NCI-H2081 (cell line): Measurements from ENCODE around the gene KIF26B.

Experiments used
- DNase-seq, 2 experiments: peaks; one replicate each; lab custom pipeline; 2025; lab: John Stamatoyannopoulos, UW

Gene KIF26B

GRCh38 chr1:245598524-245599305 is 443.9 kb downstream of the KIF26B start:
- DNase-seq = no peak

- DNase-seq = no peak
Observed at GRCh38 chr1:245599371-245600174, 444.8 kb downstream of the KIF26B start.

DNA sequence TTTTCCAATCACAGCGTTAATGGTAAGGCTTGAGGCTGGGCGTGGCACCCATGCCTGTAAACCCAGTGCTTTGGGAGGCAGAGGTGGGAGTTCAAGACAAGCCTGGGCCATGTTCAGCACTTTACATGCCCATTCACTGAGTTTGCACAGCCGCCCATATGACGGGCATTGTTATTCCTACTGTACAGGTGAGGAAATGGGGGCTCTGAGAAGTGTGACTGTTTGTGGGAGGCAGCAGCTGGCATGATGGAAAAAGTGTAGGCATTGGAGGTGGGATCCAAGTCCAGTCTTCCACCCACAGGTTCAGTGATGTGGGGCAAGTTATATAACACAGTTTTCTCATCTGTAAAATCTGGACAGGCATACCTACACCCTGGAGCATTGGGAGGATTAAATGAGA is 445.9 kb downstream of the KIF26B start:
- DNase-seq = no peak

DNA sequence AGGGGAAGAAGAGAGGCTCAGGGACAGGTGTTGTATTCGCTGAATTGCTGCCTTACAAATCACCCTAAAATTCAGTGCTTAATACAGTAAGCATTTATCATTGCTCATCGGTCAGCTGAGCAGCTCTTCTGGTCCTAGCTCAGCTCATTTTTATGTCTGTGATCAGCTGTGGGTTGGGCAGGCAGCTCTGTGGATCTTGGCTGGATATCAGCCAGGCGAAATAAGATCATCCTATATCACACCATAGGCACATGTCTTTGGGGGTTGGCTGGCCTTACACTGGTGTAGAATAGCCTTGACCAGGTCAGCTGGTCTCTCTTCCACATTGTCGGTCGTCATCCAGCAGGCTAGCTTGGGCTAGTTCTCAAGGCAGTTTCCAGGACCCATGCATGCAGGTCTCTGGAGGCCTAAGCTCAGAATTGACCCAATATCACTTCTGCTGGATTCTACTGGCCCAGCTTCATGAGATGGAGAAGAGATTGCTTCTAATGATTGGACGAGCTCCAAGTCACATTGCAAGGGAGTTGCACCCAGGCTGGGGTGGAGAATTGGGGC is 448.6 kb downstream of the KIF26B start:
- no peak for DNase-seq

GRCh38 chr1:245604979-245605378 is 450.2 kb downstream of the KIF26B start:
- no peak for DNase-seq

- no peak for DNase-seq
Observed at GRCh38 chr1:245605480-245606156, 450.8 kb downstream of the KIF26B start.

DNA sequence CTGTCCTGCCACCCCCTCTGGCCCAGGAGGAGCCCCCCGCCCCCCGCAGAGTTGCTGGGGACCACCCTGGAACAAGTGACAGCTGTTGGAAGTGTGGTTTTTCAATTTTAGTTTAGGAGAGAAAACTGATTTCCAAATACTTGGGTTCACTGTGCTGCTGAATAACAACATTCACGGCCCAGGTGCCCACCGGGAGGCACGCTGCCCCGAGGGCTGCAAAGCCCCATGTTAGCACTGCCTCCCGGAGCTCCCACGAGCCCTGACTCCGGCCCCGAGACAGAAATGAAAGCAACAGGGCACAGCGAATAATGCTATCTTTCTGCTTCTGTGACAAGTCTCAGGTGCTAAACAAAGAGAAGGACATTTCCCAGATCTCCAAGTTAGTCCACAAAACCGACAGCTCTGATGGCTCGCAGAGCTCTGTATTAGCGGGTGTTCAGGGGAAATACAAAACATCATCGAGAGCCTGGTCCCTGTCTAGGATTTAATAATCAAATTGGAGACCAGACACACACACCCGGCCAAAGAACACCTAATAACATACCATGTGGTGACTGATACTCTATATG is 451.5 kb downstream of the KIF26B start:
- DNase-seq = no peak

DNA sequence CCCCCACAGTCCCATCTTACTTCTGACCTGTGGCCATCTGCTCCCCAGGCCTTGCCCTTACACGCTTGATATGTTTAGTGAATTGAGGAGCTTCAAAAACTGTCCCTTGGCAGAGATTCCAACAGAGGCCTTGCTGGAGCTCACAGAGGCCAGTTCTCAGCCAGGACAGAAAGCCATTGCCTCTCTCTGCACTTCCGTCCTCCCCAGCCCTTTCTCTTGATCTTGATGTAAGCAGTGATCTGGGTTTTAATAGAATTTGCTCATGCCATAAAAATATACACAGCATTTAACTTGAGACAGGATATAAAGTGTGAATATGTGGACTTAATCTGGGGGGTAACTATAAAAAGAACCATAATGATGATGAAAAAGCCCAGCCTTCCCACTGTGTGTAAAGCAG is 453.5 kb downstream of the KIF26B start:
- DNase-seq = no peak

- peak in 1 of 2 experiments; percentile 5 for DNase-seq
Observed at GRCh38 chr1:245609354-245610150, 454.8 kb downstream of the KIF26B start.

GRCh38 chr1:245611251-245611650 is 456.5 kb downstream of the KIF26B start:
- no peak for DNase-seq

- DNase-seq = no peak
Observed at GRCh38 chr1:245614476-245614875, 459.7 kb downstream of the KIF26B start.

DNA sequence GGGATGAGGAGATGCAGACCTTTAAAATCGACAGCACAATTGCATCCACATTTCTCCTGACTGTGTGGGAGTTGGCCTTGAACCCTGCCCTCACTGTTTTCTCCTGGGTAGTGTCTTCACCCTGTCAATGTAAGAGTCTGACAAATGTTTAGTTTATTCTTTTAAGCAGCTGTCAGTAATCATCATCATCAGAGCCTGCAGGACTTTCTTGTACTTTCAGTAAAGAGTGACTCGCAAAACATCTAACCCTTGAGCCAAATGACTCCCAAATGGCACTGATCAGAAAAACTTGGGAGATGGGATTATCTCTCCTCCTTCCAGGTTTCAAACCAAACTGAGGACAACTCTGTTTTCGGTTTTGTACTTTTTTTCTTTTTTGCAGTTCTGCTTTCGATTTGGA is 460.2 kb downstream of the KIF26B start:
- DNase-seq = no peak

- peak; percentile 72 to 90 for DNase-seq
Observed at GRCh38 chr1:245621589-245621988, 466.8 kb downstream of the KIF26B start.

- no peak for DNase-seq
Observed at GRCh38 chr1:245622332-245623014, 467.7 kb downstream of the KIF26B start.

DNA sequence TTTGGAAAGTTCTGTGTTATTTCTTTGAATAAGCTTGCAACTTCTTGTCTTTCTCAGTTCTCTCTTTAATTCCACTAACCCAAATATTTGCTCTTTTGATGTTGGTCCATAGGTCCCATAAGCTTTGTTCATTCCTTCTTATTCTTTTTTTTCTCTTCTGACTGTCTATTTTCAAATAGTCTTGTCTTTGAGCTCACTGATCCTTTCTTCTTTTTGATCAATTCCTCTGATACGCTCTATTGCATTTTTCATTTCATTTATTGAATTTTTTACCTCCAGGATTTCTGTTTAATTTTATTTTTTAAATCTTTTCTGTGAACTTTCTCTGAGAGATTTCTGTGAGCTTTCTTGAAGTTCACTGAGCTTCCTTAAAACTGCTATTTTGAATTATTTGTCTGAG is 486.6 kb downstream of the KIF26B start:
- DNase-seq = no peak

DNA sequence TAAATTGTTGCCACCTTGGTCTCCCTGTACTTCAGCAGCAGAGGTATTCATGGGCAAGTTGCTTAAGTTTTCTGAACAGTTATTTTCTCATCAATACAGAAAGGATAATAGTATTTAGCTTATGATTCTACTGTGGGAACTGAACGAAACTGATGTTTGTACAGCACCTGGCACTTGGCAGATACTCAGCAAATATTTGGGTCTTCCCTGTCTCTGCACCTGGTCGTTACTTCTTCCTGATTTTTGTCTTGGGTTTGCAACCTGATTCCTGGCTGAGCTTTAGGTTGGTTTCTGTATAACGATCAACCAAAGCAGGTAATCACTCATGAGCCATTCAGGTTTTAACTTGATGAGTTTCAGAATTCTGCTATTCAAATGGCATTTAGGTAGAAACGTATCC is 490.6 kb downstream of the KIF26B start:
- peak in 1 of 2 experiments; percentile 12 for DNase-seq

DNA sequence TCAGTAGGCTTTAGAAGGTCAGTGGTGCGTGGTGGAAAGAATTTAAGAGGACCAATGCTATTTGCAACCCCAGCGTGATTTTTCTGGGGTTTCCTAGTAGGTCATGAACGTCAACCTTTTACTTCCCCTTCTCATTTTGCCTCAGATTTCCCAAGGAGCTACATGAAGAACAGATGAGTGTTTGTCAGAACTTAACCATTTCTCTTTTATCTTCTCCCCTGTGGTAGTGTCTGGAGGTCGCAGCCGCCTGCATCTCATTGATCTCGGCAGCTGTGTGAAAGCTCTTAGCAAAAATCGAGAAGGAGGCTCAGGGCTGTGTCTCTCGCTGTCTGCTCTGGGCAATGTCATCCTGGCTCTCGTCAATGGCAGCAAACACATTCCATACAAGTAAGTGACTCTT is 491.1 kb downstream of the KIF26B start:
- no peak for DNase-seq

DNA sequence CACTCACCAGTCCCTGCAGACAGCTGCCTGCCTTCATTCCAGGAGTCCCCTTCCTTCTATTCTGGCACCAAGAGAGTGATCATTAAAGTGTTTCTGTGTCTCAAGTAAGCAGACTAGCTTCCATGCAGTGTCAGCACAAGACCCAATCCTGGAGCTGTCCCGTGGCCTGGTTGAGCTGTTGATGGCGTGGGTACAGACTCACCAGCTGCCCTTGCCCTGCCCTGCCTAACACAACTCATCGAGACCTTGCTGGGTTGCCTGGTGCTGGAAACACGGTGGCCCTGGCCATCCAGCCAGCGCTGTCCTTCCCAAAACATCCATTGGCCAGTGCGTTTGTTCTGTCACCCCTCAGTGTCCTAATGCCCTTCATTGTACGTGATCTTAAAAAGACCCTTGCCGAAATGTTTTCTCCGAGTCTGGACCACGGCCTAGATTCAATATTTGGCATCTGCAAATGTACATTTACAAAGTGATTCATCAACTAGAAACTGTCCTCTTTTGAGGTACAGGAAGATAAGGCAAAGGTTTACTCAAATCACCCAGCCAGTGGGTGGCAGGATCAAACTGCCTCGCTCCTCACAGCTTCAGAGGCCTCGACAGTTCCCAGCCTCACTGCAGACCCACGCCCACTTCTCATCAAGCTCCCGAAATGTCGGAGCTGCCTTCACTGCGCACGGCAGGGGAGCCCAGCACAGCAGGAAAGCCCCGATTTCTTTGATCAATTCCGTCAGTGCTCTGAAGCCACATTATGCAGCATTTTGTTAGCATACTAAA is 494.2 kb downstream of the KIF26B start:
- no peak for DNase-seq

GRCh38 chr1:245649666-245650065 is 494.9 kb downstream of the KIF26B start:
- no peak for DNase-seq

- no peak for DNase-seq
Observed at GRCh38 chr1:245650441-245650960, 495.7 kb downstream of the KIF26B start.
